Pancreas (tissue), 10 donors: ENCODE data around the gene SCGN. TPM values are rescaled to one million over a fixed set of nuclear protein-coding genes. Genes with fewer than 3 reads are reported as not detected.

Experiments used
- ATAC-seq, 4 donors: fragments of 200-7000 bp; cut with Tn5 transposase; one replicate each; pipeline versions ENCODE4 v1.8.0 to v1.9.1; 2020; ENCODE audit warnings: mild to moderate bottlenecking in 4 of 4, moderate library complexity in 4 of 4
- DNase-seq, 6 donors: peaks; one replicate each; pipeline ENCODE4 v3.0.0-alpha.2; 2020
- FAIRE-seq: peaks from 2 replicates; lab custom pipeline; 2012; peaks lifted over from hg19 to GRCh38; lab: Jason Lieb, UNC
- H3K27ac ChIP-seq, 4 donors: fragments of 200-600 bp; sonication (generic); 1 replicate in 3 of 4; 2 replicates in 1 of 4; pipeline versions ENCODE4 v1.5.0 to v1.8.0; 2020
- H3K27me3 ChIP-seq, 4 donors: fragments of 200-600 bp; one replicate each; pipeline ENCODE4 v1.8.0; 2021
- H3K36me3 ChIP-seq, 3 donors: fragments of 200-600 bp; sonication (generic) in 1 of 3; one replicate each; pipeline versions ENCODE4 v1.5.0 to v1.8.0; 2020 to 2021
- H3K4me1 ChIP-seq, 3 donors: fragments of 200-600 bp; one replicate each; pipeline ENCODE4 v1.8.0; 2021
- H3K4me3 ChIP-seq, 4 donors: fragments of 200-600 bp; sonication (generic) in 2 of 4; one replicate each; pipeline versions ENCODE4 v1.5.0 to v1.8.0; 2020 to 2021
- H3K9me3 ChIP-seq, 4 donors: fragments of 200-600 bp; one replicate each; pipeline ENCODE4 v1.8.0; 2021
- WGBS, 2 donors: extraction: QIAGEN DNeasy Blood & Tissue Kit; methylation state at CpG; one replicate each; pipeline ENCODE4 v1.1.7; 2013; 5-methylcytosine and 5-hydroxymethylcytosine counted together
- intact Hi-C, 3 donors: fragments of 100-400 bp; cut with DNase I; formaldehyde crosslinking; loops; one replicate each; pipeline versions ENCODE4 v1.11.1 to v1.14.2; 2022
- polyA plus RNA-seq, 2 donors: library from polyadenylated mRNA; stranded (reverse); fragments of 200-250 nt; gene quantifications; one replicate each; pipeline ENCODE4 v1.2.3, GENCODE V29; 2013
- total RNA-seq, 6 donors: library from RNA; stranded (reverse); fragmentation: NEBNext Ultra II Directional in 4 of 6; extraction: Animal tissue kit (Norgen Biotek cat#: 25700) in 4 of 6; gene quantifications; one replicate each; pipeline versions ENCODE4 v1.2.1 to v1.2.4, GENCODE V29; 2021 to 2023
- TF ChIP-seq, protein P1 (sequence below), 4 donors: fragments of 200-600 bp; sonication (generic) in 3 of 4; IDR thresholded peaks; one replicate each; pipeline versions ENCODE4 v1.5.0 to v1.8.0; 2021; ENCODE audit warnings: antibody characterized with exemption in 4 of 4
- donor health status: healthy with polysubstance abuse.
- donor health status: DM: no; HTN: no; CAD: no; lungs with moderate emphysema.
- donor health status: DM: no; HTN: no; CAD: no.
- donor health status: control.
- donor health status: control.
- donor health status: Bipolar disorder and iron deficiency.
- donor health status: DM: yes; HTN: yes; CAD: no.
- donor health status: DM: no; HTN: no; CAD: no.
- donor health status: DM: no; HTN: no; CAD: no.
- donor health status: DM: yes; HTN: yes; CAD: no.

The SCGN gene
- total and polyA plus RNA-seq, 8 donors, result 13.4 to 224 (median 30.3) TPM

DNA sequence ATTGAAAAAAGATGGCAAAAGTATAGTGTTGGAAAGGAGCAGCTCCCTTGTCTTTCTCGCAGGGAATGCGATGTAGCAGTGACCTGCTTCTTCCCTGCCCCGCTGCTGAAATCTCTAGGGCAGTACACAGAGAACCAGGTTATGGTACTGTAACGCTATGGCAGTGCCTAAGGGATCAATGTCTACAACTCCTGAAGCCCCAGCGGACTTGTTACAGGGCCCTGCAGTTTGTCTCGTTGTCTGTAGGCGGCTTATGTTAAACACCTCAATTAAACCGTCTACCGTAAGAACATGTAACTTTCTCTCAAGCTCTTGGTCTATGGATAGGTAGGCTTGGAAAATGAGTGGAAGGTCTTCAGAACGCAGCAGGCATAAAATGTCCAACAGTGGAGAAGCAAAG is 57.7 kb downstream of the SCGN start:
- WGBS, 2 donors, result 94 to 98% methylated on average over 10 of the region's 10 CpGs
- no peak for ATAC-seq
- intact Hi-C loops, result no loop called here

DNA sequence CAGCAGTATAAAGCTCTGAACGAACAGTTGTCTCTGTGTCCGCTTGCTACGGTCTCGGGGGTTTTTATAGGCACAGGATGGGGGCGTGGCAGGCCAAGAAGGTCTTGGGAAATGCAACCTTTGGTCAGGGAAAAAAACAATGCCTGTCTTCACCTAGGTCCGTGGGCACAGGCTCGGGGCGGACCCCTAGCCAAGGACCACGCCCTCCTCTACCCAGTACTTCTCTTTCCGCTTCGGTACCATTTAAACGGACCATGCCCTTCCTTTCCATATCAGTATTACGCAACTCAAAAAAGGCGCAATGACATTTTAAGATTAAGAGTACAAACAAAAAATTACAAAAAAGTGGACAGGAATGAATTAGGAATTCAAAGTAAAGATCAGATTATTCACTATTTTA is 58.3 kb downstream of the SCGN start:
- Histone ChIP-seq H3K9me3 (no peaks in the 10 kb centered on the region), H3K4me3 (no peak overlapping the region), H3K27ac (no peak overlapping the region), H3K36me3 (no peaks in the 10 kb centered on the region), H3K27me3 (no peaks in the 10 kb centered on the region), H3K4me1 (no peaks in the 10 kb centered on the region)
- FAIRE-seq, result no peak
- 77 to 80% methylated on average over 14 of the region's 14 CpGs for WGBS, 2 donors
- no peak for ATAC-seq
- intact Hi-C loops, result no loop called here
- DNase-seq, result no peak
- TF ChIP-seq, protein P1, sequence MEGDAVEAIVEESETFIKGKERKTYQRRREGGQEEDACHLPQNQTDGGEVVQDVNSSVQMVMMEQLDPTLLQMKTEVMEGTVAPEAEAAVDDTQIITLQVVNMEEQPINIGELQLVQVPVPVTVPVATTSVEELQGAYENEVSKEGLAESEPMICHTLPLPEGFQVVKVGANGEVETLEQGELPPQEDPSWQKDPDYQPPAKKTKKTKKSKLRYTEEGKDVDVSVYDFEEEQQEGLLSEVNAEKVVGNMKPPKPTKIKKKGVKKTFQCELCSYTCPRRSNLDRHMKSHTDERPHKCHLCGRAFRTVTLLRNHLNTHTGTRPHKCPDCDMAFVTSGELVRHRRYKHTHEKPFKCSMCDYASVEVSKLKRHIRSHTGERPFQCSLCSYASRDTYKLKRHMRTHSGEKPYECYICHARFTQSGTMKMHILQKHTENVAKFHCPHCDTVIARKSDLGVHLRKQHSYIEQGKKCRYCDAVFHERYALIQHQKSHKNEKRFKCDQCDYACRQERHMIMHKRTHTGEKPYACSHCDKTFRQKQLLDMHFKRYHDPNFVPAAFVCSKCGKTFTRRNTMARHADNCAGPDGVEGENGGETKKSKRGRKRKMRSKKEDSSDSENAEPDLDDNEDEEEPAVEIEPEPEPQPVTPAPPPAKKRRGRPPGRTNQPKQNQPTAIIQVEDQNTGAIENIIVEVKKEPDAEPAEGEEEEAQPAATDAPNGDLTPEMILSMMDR (IDR thresholded peaks at IDR 0.05), result no peak

More for the DNA sequence above, 57.7 kb downstream of the SCGN start:
- TF ChIP-seq, protein P1 (IDR thresholded peaks at IDR 0.05), result no peak
- no peaks in the 10 kb centered on the region for H3K36me3 ChIP-seq
- no peaks in the 10 kb centered on the region for H3K4me1 ChIP-seq
- no peak for DNase-seq
- H3K4me3 ChIP-seq, result no peak overlapping the region
- H3K27me3 ChIP-seq, result no peaks in the 10 kb centered on the region
- no peaks in the 10 kb centered on the region for H3K9me3 ChIP-seq
- no peak for FAIRE-seq
- H3K27ac ChIP-seq, result no peak overlapping the region

DNA sequence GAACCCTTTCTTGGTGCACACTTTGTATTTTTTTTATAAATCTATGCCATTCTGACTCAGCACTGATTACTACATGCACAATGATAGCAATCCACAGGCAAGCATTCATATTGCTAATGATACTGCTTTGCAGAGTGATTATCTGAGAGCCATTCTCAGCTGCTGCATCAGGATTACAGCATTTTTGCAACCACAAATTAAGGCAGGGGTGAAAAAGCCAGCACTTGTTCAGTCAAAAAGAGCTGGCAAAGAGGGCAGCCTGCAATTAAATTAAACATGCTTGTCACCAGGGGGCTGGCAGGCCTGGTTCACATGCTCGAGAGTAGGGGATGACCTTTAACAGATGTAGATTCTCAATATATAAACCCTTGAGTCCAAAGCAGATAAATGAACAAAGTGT is 61.8 kb downstream of the SCGN start:
- intact Hi-C loops, result no loop called here
- ATAC-seq, result no peak

DNA sequence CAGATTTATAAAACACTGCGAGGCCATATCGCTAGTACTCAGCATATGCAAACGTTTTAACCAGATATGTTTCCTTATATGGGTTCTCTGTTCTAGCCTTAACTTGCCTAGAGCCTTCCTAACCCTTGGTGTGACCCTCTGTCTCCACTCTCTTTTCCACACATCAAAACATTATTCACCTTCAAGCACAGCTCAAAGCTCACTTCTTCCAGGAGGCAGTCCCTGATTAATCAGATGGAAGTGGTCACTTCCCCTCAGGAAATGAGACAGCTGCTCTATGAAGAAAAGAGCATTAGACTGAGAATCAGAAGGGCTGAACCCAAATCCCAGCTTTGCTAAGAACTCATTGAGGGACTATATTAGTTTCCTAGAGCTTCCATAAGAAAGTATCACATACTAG is 62.8 kb downstream of the SCGN start:
- H3K27ac ChIP-seq, result no peak overlapping the region
- FAIRE-seq, result no peak
- intact Hi-C loops, result no loop called here

More for the DNA sequence above, 61.8 kb downstream of the SCGN start:
- no peaks in the 10 kb centered on the region for H3K27me3 ChIP-seq
- no peak overlapping the region for H3K4me3 ChIP-seq
- DNase-seq (no peak), FAIRE-seq (no peak)
- H3K9me3 ChIP-seq, result no peaks in the 10 kb centered on the region
- H3K36me3 ChIP-seq, result no peaks in the 10 kb centered on the region
- H3K27ac ChIP-seq, result no peak overlapping the region
- peaks cover 0 to 6% (median 0%) of the 10 kb centered on the region in 3 donors for H3K4me1 ChIP-seq
- TF ChIP-seq, protein P1 (IDR thresholded peaks at IDR 0.05), result no peak
- WGBS, 2 donors, result 37 to 40% methylated on average over 1 of the region's 1 CpG

DNA sequence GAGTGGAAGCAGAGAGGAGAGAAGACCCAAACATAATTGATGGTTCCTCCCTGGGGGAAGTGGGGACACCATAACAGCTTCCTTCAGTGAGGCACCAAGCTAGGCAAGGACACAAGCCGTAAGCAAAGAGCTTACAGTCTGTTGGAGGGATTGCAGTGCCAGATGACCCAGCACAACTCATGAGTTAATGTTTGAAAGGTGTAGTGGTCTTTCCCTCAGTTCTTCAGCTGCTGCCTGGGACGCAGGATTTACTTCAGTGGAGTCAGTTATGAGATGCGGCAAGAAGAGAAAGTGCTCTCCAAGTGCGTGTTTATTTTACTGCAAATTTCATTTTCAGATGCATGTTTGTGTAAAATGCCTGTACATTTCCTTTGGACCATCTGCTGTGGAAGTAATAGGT is 63.8 kb downstream of the SCGN start:
- no peak overlapping the region for H3K4me3 ChIP-seq
- no peak overlapping the region for H3K27ac ChIP-seq
- H3K27me3 ChIP-seq, result no peaks in the 10 kb centered on the region
- peaks cover 0 to 6% (median 0%) of the 10 kb centered on the region in 3 donors for H3K4me1 ChIP-seq
- 88 to 90% methylated on average over 4 of the region's 4 CpGs for WGBS, 2 donors
- H3K9me3 ChIP-seq, result no peaks in the 10 kb centered on the region
- ATAC-seq (peak in 1 of 4 donors; percentile 24), DNase-seq (no peak), FAIRE-seq (no peak)
- H3K36me3 ChIP-seq, result no peaks in the 10 kb centered on the region
- TF ChIP-seq, protein P1 (IDR thresholded peaks at IDR 0.05), result no peak
- intact Hi-C loops, result no loop called here

More for the DNA sequence above, 62.8 kb downstream of the SCGN start:
- Histone ChIP-seq H3K4me1 (peaks cover 0 to 6% (median 0%) of the 10 kb centered on the region in 3 donors), H3K4me3 (no peak overlapping the region), H3K27me3 (no peaks in the 10 kb centered on the region), H3K36me3 (no peaks in the 10 kb centered on the region), H3K9me3 (no peaks in the 10 kb centered on the region)
- 24 to 43% methylated on average over 3 of the region's 3 CpGs for WGBS, 2 donors
- TF ChIP-seq, protein P1 (IDR thresholded peaks at IDR 0.05), result no peak
- DNase-seq (no peak), ATAC-seq (peak in 1 of 4 donors; percentile 9)
